CD1c-positive myeloid dendritic cell (primary cell): ENCODE measurements around the gene PRKCE.
"Not testable (repeated sequence)": the region's sequence is repeated elsewhere in the genome, so short reads cannot be mapped to it uniquely, and the experiment has no call there.

Experiments
- DNase-seq: peaks from one replicate; pipeline ENCODE4 v3.0.0-alpha.2; 2016; ENCODE audit errors: extremely low spot score

PRKCE gene

DNA sequence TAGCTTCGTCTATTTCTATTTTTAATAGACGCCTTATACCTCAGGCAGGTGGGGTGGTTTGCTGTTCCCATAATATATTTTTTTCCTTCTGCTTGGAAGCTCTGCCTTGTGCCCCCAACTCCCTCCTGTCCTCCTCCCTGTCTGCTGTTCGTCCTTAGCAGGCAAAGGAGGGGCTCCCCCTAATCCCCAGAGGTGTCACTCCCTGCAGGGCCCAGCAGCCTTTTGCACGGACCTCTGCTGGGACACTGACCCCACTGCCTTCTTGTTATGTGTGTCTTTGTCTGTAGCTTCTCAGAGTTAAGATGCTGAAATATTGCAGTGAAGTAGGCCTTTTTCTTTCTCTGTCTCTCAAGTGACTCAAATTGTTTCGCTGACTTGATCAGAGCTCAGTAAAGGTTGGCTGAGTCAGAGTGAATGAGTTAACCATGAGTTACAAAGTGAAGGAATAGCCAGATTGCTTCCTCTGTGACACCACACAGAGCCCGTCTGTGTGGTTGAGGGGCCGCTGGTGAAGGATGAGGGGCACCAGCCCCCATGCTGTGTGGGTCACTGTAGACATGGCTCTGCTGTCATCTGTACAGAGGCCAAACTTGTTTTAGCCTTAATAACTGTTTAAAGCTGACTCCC, 47.7 kb downstream of the PRKCE start:
- no peak for DNase-seq

DNA sequence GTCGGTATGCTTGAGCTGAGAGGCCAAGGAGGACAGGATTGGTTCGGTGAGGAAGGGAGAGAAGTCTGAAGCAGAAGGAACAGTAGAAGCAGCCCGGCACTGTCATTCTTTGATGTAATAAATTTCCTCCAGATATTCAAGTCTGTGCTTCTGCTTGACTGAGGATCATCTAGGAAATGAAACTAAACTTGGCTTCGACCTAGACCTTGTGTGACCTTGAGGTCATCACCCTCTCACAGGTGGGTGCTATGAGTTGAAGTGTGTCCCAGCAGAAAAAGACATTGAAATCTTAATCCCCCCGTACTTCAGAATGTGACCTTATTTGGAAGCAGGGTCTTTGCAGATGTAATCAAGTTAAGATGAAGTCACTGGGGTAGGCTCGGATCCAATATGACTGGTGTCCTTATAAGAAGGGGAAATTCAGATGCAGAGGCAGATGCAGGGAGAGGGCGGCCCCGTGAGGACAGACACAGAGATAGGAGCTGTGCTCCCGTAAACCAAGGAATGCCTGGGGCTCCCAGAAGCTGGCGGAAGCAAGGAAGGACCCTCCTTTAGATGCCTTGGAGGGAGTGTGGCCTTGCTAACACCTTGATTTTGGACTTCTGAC, 49.0 kb downstream of the PRKCE start:
- peak; percentile 10 for DNase-seq

DNA sequence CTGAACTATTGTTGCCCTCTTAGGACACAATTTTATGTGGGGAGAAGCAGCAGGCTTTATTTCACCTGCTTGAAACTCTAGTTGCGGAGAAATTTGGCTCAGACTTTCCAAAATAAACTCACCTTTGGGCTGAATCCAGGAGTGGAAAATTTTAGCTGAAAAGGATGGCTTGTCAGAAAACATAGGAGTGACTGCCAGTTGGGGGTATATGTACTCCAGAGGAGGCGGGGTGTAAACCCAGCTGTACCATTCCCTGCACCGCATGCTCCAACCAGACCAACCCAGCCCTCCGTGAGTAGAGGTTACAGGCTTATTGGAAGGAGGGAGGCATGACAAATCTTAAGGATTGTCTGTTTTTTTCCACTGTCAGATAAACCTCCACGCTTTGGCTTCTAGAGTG, 53.8 kb downstream of the PRKCE start:
- no peak for DNase-seq

DNA sequence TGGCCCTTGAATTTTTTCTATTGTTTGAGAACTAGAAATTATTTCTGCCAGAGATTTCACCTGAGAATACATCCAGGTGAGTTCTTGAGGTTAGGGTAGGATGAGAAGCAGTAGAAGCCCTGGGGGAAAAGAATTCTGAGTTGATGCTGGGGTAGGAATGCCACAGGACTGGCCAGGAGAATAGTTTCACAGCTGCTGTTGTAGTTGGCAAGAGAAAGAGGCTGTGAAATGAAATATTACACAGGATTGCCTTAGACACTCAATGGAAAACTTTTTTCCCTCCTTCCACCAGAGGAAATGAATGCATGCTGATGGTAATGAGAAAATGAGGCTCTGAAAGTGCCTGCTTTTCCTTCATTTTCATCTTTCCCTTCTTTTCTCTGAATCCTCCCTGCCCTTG, 54.6 kb downstream of the PRKCE start:
- DNase-seq: no peak

DNA sequence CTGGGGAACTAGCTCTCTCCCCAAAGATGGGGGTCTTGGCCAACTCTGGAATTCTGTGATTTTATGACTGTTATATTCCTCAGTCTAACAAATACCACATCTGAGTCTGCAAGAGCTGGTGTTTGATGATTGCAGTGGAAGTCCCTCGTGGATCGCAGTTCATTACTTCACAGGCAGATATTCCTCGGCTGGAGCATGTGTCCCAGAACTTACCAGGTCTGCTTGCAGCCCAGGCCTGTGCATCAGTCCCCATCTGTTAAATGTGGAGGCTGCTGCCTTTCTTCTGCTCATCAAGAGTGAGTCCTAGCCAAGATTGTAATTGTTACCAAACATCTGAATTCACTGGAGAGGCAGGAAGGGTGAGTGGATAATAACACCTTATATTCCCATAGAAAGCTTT, 55.5 kb downstream of the PRKCE start:
- DNase-seq: no peak

DNA sequence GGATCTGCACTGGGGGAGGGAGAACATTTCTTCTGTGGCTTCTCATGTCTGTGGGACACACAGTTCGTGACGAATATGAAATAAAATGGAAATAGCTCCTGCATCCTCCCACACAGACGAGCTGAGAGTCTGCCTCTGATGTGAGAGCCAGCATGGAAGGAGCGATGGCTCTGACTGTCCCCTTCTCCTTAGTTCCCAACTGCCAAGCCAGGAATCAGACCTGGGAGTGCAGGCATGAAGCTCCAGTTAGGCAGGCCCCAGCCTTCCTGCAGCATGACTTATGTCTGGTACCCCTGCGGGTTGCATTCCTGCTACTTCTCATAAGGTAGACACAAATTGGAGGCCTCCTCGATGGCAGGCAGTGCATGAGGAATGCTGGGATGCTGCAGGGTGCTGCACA, 56.2 kb downstream of the PRKCE start:
- DNase-seq: no peak

DNA sequence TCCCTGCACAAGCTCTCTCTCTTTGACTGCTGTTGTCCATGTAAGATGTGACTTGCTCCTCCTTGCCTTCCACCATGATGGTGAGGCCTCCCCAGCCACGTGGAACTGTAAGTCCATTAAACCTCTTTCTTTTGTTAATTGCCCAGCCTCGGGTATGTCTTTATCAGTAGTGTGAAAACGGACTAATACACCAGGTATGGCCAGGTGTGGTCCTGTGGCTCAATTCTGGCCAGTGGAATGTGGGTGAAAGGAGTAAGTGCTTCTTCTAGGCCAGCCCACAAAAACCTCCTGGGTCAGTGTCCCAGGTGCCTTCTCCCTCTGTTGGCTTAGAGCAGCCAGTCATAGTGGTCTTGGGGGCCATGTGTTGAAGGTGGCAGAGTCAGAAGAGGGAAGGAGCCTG, 57.0 kb downstream of the PRKCE start:
- DNase-seq: no peak

DNA sequence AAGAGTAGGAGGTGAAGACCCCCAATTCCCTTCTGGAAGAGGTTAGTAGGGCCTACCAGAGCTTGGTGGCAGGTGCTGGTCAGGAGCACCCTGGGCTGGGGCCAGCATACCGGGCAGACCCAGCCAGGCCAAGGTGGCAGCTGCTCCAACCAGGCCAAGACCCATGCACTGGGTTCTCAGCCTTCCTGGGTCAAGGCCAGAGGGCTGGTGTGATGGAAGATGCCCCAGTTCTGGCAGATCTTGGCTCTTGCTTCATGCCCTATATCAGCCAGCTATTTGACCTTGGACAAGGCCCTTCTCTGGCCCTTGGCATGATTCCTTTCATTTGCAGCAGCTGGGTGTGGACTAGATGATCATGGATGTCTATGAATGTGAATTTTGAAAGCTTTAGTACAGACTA, 57.7 kb downstream of the PRKCE start:
- no peak for DNase-seq

DNA sequence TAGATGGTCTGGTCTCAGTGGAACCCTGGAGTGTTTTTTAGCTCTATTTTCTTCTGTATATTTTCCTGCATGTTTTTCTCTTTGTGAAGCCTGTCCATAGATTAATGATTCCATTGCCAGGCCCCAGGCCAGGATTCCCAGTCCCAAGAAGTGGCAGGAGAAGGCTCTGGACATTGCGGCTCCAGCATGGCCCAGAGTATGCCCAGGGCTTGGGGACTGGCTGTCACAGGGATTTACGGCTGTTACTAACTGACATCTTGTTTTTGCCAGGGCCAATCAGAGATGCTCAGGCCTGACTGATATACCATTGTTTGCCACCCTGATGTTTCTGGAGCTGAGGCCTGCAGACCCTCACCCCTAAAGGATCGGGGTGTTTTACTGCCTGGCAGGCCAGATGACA, 59.0 kb downstream of the PRKCE start:
- DNase-seq: no peak

DNA sequence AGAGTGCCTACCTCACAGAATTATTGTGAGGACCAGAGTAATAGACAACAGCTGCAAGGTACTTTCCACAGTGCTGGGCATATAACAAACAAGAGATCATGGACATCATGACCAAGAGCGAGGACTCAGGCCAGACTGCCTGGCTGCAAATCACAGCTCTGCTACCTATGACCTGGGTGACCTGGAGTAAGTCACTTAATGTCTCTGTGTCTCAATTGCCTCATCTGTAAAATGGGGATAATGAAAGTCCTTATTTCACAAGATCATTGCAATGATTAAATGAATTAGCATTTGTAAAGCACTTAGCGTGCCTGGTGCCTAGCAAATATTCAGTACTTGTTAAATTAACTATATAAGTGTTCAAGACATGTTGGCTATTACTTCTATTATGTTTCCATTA, 59.7 kb downstream of the PRKCE start:
- no peak for DNase-seq

DNA sequence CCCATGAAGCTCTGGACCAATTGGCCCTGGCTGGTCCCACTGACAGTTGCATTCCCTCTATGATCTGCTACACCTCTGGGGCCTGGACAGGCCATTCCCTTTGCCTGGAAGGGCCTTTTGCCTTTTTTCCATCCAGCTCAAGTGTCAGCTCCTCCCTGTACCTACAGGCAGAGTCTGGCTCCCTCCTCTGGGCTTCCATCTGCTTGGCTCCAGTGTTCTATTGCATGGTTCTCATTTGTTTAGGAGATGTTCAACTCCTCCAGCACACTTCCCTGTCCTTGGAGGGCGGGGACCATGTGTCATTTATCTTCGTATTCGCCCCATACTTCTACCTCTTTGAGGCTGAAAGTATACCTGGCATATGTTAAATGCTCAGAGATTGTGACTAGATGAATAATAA, 61.1 kb downstream of the PRKCE start:
- DNase-seq: no peak

DNA sequence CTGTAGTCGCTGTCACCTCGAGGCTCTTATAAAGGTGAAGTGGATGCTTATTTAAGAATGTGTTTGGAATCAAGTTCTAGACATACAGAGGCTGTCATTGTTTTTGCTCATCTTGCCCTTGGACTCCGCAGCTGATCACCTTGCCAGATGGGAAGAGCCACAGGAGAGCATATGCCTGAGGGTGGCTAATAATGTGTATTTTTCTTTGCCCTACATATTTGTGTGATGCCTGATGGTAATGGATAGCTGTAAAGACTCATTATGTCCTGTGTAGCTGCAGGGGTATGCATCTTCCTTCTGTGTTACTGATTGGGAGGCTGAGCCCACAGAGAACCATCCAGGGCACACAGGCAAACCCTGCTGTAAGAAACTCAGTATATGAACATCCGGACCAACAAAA, 61.7 kb downstream of the PRKCE start:
- DNase-seq: no peak

DNA sequence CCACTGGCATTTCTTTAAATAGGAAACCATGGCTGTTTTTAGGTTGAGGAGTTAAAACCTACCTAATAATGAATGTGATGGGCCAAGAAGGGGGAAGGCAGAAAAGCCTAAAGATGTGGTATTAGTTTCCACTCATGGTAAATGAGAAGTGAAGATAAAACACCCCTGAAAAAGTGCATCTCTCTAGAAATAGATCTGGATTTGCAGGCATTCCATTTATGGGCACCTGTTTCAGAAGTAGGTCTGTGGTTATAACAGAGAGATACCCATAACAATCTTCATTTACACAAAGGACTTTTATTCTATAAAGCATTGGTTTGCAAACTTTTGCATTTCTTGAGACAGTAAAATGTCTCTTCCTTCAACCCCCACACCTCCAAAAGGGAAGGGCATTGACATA, 62.1 kb downstream of the PRKCE start:
- no peak for DNase-seq

DNA sequence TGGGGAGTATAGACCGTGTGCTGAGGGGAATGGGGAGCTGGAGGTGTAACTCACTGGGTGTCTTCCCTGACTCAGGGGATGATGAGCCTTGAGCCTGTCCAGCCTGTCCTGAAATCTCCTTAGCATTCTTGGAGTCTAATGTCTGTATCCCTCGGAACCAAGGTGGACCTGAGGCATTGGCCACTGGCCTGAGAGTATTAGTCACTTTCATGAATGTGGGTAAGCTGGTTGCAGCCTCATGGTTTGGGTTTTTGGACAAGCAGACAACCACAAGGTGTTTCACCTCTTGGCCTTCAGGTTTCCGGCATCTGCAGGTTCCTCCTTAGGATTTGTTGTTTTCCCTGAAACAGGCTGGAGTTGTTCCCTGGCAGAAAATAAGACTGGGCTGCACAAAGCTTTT, 63.2 kb downstream of the PRKCE start:
- DNase-seq: no peak

DNA sequence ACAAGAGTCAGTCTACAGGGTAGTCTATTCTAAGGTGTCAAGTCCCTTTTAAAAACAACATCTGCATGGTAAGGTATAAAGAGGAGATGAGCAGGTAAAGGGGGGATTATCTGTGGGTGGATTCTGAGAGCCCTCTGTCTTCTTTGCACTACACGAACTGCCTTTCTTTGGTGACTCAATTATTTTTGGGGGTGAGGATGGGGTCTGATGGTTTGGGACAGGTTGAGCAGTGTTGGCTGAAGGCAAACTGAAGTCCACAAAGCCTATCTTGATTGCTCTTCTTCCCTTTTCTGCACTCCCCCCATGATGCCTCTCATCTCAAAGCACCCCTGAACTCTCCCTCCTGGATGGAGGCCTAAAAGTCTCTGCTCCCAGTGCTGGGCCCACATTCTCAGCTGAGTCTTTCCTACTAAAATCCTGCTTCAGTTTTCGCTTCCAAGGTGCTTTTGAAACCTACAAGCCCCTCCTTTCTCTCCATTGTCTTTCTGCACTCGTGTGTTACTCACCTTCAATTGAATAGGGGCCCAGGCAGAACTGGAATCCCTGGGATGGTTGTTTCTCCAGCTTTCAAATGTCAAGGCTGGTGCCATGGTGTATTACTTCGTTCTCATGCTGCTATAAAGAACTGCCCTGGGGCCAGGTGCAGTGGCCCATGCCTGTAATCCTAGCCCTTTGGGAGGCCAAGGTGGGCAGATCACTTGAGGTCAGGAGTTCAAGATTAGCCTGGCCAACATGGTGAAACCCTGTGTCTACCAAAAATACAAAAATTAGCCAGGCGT, 64.3 kb downstream of the PRKCE start:
- no peak for DNase-seq

DNA sequence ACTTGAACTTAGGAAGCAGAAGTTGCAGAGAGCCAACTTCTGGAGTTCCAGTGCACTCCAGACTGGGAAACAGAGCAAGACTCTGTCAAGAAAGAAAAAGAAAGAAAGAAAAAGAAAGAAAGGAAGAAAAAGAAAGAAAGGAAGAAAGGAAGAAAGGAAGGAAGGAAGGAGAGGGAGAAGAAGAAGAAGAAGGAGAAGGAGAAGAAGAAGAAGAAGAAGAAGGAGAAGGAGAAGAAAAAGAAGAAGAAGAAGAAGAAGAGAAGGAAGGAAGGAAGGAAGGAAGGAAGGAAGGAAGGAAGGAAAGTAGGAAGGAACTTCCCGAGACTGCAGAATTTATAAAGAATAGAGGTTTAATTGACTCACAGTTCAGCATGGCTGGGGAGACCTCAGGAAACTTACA, 65.0 kb downstream of the PRKCE start:
- DNase-seq: not testable (repeated sequence)

DNA sequence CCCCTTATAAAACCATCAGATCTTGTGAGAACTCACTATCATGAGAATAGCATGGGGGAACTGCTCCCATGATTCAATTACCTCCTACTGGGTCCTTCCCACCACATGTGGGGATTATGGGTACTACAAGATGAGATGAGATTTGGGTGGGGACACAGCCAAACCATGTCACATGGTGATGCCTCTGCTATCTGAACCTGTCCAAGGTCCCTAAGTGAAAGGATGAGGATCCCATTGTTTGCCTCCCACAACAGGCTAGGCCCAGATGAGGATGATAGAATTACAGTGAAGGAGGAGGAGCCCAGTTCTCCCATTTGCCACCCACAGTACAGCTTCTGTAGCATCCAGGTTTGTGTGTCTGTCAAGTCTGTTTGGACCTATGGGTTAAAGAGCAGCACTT, 65.4 kb downstream of the PRKCE start:
- no peak for DNase-seq

DNA sequence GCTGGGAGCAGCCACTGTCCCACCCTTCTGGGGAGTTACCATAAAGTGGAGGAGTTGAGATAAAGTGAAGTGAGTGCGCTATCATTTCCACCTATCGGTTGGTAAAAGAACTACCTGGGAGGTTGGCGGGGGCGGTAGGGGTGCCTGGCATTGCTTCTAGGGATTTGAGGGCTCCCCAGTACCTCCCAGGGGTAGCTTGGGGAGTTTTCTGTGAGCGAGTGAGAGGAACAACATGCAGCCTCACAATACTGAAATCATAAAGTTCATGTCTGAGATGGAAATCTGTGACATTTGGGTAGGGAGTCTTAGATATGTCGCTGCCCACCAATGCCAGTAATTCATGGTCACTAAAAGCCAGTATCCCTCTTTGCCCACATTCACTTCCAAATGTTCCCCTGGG, 68.7 kb downstream of the PRKCE start:
- DNase-seq: no peak

DNA sequence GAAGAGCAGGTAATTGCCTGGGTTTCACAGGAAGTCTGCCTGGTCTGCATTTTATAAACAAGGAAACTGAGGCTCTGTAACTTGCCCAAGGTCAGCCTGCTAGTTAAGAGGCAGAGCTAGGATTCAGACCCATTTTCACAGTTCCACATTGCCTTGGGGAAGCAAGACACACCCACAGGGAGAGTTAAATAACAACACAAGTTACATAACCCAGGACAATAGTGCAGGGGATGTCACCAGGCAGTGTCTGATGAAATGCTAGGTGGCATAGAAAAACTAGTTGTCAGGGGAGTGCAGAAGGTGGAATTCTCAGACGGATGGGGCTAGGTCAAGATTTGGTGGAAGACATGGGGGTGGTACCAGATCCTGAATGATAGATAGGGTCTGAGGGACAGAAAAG, 69.7 kb downstream of the PRKCE start:
- DNase-seq: peak; percentile 59

DNA sequence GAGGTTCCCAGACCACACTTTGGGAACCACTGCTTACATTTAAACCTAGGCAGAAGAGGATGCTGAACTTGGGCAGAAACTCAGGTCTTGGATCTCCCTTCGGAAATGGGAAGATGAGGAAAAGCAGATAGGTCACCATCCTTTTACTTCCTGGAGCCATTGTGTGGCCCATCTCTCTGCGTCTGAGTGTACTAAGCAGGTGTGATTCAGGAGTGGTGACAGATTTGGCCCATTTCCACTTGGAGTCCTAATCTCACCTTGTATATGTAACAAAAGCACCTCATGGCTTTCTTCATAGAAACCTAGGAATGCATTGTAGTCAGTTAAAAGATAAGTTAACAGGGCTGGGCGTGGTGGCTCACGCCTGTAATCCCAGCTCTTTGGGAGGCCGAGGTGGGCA, 71.0 kb downstream of the PRKCE start:
- no peak for DNase-seq

DNA sequence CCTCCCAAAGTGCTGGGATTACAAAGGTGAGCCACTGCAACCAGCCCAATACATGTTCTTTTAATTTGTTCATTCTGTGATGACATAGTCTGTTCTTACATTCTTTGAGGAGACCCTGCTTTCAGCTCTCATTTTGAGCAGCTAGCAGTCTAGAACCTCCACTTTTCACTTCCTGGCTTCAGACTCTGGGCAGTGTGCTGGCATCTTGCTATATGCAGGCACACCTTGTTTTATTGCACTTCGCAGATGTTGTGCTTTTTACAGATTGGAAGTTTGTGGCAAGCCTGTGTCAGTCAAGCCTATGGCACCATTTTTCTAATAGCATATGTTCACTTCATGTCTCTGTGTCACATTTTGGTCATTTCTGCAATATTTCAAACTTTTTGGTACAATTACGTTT, 72.4 kb downstream of the PRKCE start:
- no peak for DNase-seq

DNA sequence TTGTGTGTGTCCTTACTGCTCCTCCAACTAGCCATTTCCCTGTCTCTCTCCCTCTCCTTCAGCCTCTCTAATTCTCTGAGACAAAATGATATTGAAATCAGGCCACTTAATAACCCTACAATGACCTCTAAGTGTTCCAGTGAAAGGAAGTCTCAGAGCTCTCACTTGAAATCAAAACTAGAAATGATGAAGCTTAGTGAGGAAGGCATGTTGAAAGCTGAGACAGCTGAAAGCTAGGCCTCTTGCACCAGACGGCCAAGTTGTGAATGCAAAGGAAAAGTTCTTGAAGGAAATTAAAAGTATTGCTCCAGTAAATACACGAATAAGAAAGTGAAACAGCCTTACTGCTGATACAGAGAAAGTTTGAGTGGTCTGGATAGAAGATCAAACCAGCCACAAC, 72.9 kb downstream of the PRKCE start:
- peak; percentile 8 for DNase-seq

DNA sequence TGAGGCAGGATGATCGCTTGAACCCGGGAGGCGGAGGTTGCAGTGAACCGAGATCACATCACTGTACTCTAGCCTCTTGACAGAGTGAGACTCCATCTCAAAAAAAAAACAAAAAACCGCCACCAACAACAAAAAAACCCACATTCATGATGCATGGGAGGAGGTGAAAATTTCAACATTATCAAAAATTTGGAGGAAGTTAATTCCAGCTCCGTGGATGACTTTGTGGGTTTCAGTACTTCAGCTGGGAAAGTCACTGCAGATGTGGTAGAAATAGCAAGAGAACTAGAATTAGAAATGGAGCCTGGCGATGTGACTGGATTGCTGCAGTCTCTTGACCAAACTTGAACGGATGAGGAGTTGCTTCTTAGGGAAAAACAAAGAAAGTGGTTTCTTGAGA, 74.3 kb downstream of the PRKCE start:
- DNase-seq: peak; percentile 44
